CD4-positive, alpha-beta T cell treated with Interleukin-2 at 100 ng/mL for 4 hours (primary cell): ENCODE data around the gene ZNF774.
"Not testable (repeated sequence)": the region's sequence is repeated elsewhere in the genome, so short reads cannot be mapped to it uniquely, and the experiment has no call there.

ENCODE experiments used
- DNase-seq: peaks from one replicate; pipeline ENCODE4 v3.0.0-alpha.2; 2020; ENCODE audit warnings: low spot score

The ZNF774 gene

GRCh38 chr15:90389513-90389912 is 37.4 kb downstream of the ZNF774 start:
- DNase-seq, result no peak

GRCh38 chr15:90393040-90393439 is 41.0 kb downstream of the ZNF774 start:
- no peak for DNase-seq

- DNase-seq, result no peak
These were observed 42.0 kb downstream of the ZNF774 start for GRCh38 chr15:90394074-90394473.

GRCh38 chr15:90394748-90395442 is 42.8 kb downstream of the ZNF774 start:
- DNase-seq, result no peak

GRCh38 chr15:90396321-90396720 is 44.2 kb downstream of the ZNF774 start:
- no peak for DNase-seq

GRCh38 chr15:90400005-90400758 is 48.1 kb downstream of the ZNF774 start:
- DNase-seq, result peak; percentile 33

- DNase-seq, result peak; percentile 91
These were observed 48.8 kb downstream of the ZNF774 start for GRCh38 chr15:90400759-90401314.

GRCh38 chr15:90401495-90401894 is 49.4 kb downstream of the ZNF774 start:
- no peak for DNase-seq

GRCh38 chr15:90402223-90402622 is 50.1 kb downstream of the ZNF774 start:
- DNase-seq, result peak; percentile 30

- DNase-seq, result no peak
These were observed 50.7 kb downstream of the ZNF774 start for GRCh38 chr15:90402767-90403166.

- no peak for DNase-seq
These were observed 53.0 kb downstream of the ZNF774 start for GRCh38 chr15:90405055-90405607.

- DNase-seq, result no peak
These were observed 55.3 kb downstream of the ZNF774 start for GRCh38 chr15:90407336-90407735.

- DNase-seq, result peak; percentile 68
These were observed 55.8 kb downstream of the ZNF774 start for GRCh38 chr15:90407871-90408317.

- DNase-seq, result no peak
These were observed 56.6 kb downstream of the ZNF774 start for GRCh38 chr15:90408657-90409056.

GRCh38 chr15:90409587-90409986 is 57.5 kb downstream of the ZNF774 start:
- DNase-seq, result not testable (repeated sequence)

GRCh38 chr15:90410316-90410715 is 58.2 kb downstream of the ZNF774 start:
- not testable (repeated sequence) for DNase-seq

- DNase-seq, result no peak
These were observed 59.1 kb downstream of the ZNF774 start for GRCh38 chr15:90411176-90411575.
